Smooth muscle cell (in vitro differentiated cells): ENCODE results near the gene COMTD1. TPM values are rescaled to one million over a fixed set of nuclear protein-coding genes. Genes with fewer than 3 reads are reported as not detected.

Experiments
- DNase-seq: peaks from one replicate; lab custom pipeline; 2025; ENCODE audit not compliant: unreplicated experiment; lab: John Stamatoyannopoulos, UW
- H2AFZ ChIP-seq: fragments of 200-600 bp; sonication (generic); 2 replicates; pipeline ENCODE4 v1.6.0; 2016; ENCODE audit warnings: antibody characterized with exemption, low read depth, mild to moderate bottlenecking
- H3F3A ChIP-seq: fragments of 200-600 bp; sonication (generic); 2 replicates; pipeline ENCODE4 v1.6.0; 2017; ENCODE audit warnings: antibody characterized with exemption, low read depth
- H3K27ac ChIP-seq: fragments of 200-600 bp; sonication (generic); 2 replicates; pipeline ENCODE4 v1.5.1; 2016; ENCODE audit warnings: low read depth, mild to moderate bottlenecking
- H3K27me3 ChIP-seq: fragments of 200-600 bp; sonication (generic); 2 replicates; pipeline ENCODE4 v1.6.1; 2016; ENCODE audit warnings: low read depth, mild to moderate bottlenecking
- H3K36me3 ChIP-seq: fragments of 200-600 bp; sonication (generic); 2 replicates; pipeline ENCODE4 v1.5.1; 2016; ENCODE audit warnings: low read depth
- H3K4me1 ChIP-seq: fragments of 200-600 bp; sonication (generic); 2 replicates; pipeline ENCODE4 v1.5.1; 2016; ENCODE audit warnings: low read depth
- H3K4me2 ChIP-seq: fragments of 200-600 bp; sonication (generic); 2 replicates; pipeline ENCODE4 v1.6.0; 2016; ENCODE audit warnings: mild to moderate bottlenecking
- H3K4me3 ChIP-seq: fragments of 200-600 bp; sonication (generic); 2 replicates; pipeline ENCODE4 v1.5.1; 2016; ENCODE audit warnings: mild to moderate bottlenecking
- H3K79me2 ChIP-seq: fragments of 200-600 bp; sonication (generic); 2 replicates; pipeline ENCODE4 v1.6.0; 2016; ENCODE audit warnings: low read depth, mild to moderate bottlenecking
- H3K9ac ChIP-seq: fragments of 200-600 bp; sonication (generic); 2 replicates; pipeline ENCODE4 v1.6.0; 2016; ENCODE audit warnings: low read depth
- H3K9me3 ChIP-seq: fragments of 200-600 bp; sonication (generic); replicated peaks from 2 replicates; pipeline ENCODE4 v1.5.1; 2016; ENCODE audit warnings: low read depth
- H4K20me1 ChIP-seq: fragments of 200-600 bp; sonication (generic); 2 replicates; pipeline ENCODE4 v1.6.0; 2016; ENCODE audit warnings: low read depth
- WGBS: methylation state at CpG from one replicate; pipeline ENCODE4 v1.1.7; 2016; ENCODE audit warnings: low lambda C conversion rate; 5-methylcytosine and 5-hydroxymethylcytosine counted together
- polyA plus RNA-seq: library from polyadenylated mRNA; unstranded; fragments of >200 nt; fragmentation: Nextera tagmentation; extraction: Ambion mirVana; gene quantifications from 2 replicates; pipeline ENCODE4 v1.2.1, GENCODE V29; 2016
- total RNA-seq: library from RNA; depleted of rRNA; stranded (reverse); fragments of >200 nt; gene quantifications from 2 replicates; pipeline ENCODE4 v1.2.3, GENCODE V29; 2014
- TF ChIP-seq, protein P1 (sequence below): fragments of 200-600 bp; sonication (generic); IDR thresholded peaks from 2 replicates; pipeline ENCODE4 v1.5.1; 2017; ENCODE audit warnings: borderline replicate concordance, mild to moderate bottlenecking, antibody characterized with exemption; ENCODE audit not compliant: insufficient read depth, poor library complexity, severe bottlenecking

COMTD1 gene
- total and polyA plus RNA-seq, 2 experiments from 2014 or later, result 8.4 to 18.7 TPM

DNA sequence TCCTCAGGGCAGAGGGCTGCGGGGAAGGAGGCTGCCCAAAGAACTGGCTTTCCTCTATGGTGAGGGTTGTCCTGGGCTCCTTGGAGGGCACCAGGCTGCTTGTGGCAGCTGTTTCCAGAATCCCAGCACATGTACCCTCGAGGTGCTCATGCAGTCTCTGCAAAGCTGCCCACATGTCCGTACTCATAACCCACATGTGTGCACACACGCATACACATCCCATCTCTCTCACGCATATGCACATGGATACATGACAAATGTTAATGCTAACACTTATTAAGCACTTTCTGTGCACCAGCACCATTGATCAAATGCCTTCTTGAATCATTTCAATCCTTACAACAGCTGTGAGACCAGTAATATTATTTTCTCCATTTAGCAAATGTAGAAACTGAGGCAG, 36.3 kb upstream of the COMTD1 start:
- Histone ChIP-seq H3K27ac (no peak overlapping the region), H3K79me2 (no peaks in the 10 kb centered on the region)
- TF ChIP-seq, protein P1, sequence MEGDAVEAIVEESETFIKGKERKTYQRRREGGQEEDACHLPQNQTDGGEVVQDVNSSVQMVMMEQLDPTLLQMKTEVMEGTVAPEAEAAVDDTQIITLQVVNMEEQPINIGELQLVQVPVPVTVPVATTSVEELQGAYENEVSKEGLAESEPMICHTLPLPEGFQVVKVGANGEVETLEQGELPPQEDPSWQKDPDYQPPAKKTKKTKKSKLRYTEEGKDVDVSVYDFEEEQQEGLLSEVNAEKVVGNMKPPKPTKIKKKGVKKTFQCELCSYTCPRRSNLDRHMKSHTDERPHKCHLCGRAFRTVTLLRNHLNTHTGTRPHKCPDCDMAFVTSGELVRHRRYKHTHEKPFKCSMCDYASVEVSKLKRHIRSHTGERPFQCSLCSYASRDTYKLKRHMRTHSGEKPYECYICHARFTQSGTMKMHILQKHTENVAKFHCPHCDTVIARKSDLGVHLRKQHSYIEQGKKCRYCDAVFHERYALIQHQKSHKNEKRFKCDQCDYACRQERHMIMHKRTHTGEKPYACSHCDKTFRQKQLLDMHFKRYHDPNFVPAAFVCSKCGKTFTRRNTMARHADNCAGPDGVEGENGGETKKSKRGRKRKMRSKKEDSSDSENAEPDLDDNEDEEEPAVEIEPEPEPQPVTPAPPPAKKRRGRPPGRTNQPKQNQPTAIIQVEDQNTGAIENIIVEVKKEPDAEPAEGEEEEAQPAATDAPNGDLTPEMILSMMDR, result no peak

DNA sequence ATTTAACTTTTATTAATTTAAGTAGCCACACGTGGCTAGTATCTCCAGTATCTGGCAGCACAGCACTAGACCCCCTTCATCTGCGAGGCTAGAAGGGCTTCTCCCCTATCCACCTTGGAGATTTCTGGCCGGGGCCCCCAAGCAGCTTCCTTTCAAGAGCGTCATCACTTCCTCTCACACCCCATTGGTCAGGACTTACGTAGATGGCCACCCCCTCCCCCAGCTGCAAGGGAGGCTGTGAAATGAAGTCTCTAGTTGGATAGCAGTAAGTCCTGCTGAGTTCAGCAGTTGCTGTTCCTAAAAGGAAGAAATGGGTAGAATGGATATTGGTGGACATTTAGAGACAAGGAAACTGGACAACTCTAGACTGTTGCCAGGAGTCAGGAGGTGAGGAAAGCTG, 33.8 kb upstream of the COMTD1 start:
- Histone ChIP-seq H3K4me1 (no peaks in the 10 kb centered on the region), H3K36me3 (no peaks in the 10 kb centered on the region), H3K9me3 (no peaks in the 10 kb centered on the region), H4K20me1 (no peaks in the 10 kb centered on the region), H3K27me3 (no peaks in the 10 kb centered on the region), H3K27ac (no peak overlapping the region), H2AFZ (no peak overlapping the region), H3K4me2 (no peak overlapping the region), H3F3A (no peaks in the 10 kb centered on the region), H3K79me2 (no peaks in the 10 kb centered on the region), H3K9ac (no peak overlapping the region), H3K4me3 (no peak overlapping the region)
- no peak for DNase-seq
- WGBS, result 86% methylated on average over 5 of the region's 5 CpGs
- TF ChIP-seq, protein P1, result no peak

More for the DNA sequence above, 36.3 kb upstream of the COMTD1 start:
- Histone ChIP-seq H2AFZ (no peak overlapping the region), H4K20me1 (no peaks in the 10 kb centered on the region), H3K9ac (no peak overlapping the region), H3K27me3 (no peaks in the 10 kb centered on the region), H3K4me3 (no peak overlapping the region), H3K4me2 (no peak overlapping the region), H3K36me3 (no peaks in the 10 kb centered on the region), H3K4me1 (no peaks in the 10 kb centered on the region), H3F3A (no peaks in the 10 kb centered on the region), H3K9me3 (no peaks in the 10 kb centered on the region)
- over 99% methylated on average over 5 of the region's 5 CpGs for WGBS
- no peak for DNase-seq

DNA sequence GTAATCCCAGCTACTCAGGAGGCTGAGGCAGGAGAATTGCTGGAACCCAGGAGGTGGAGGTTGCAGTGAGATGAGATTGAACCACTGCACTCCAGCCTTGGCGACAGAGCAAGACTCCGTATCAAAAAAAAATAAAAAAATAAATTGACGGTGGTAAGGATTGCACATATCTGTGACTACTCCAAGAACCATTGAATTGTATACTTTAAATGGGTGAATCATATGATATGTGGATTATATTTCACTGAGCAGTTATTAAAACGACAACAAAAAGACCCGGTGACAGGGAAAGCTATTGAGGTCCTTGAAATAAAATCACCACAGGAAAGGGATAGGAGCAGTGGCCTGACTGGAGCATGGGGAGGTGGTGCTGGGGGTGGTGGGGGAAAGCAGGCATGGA, 31.2 kb upstream of the COMTD1 start:
- H3K9me3 ChIP-seq, result no peaks in the 10 kb centered on the region
- TF ChIP-seq, protein P1, result no peak
- no peaks in the 10 kb centered on the region for H3K4me1 ChIP-seq
- no peak for DNase-seq
- no peak overlapping the region for H3K4me2 ChIP-seq
- H3K4me3 ChIP-seq, result no peak overlapping the region
- H3K9ac ChIP-seq, result no peak overlapping the region
- no peaks in the 10 kb centered on the region for H3K36me3 ChIP-seq
- H4K20me1 ChIP-seq, result no peaks in the 10 kb centered on the region
- H3K79me2 ChIP-seq, result no peaks in the 10 kb centered on the region
- H3K27me3 ChIP-seq, result no peaks in the 10 kb centered on the region
- 78% methylated on average over 5 of the region's 5 CpGs for whole genome bisulfite sequencing
- no peaks in the 10 kb centered on the region for H3F3A ChIP-seq
- no peak overlapping the region for H2AFZ ChIP-seq
- no peak overlapping the region for H3K27ac ChIP-seq

DNA sequence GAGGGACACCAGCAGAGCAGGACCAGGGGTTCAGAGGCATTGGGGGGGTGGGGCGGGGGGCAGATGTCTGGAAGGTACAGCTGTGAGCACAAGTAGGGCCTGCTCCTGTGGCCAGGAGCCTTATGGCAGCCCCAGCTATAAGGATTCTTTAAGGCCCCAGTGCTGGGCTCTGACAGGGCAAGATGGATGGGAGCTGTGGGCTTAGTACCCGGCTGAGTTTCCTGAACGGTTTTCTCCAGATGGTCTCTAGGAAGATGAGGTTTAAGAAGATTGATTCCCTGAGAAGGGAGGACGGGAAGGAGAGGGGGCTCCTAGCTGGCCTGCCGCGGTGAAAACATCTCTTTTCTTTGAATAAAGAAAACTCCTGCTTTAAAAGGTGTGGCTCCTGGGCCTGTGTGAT, 30.1 kb upstream of the COMTD1 start:
- WGBS, result 81% methylated on average over 6 of the region's 6 CpGs
- Histone ChIP-seq H3K27ac (no peak overlapping the region), H3K9ac (no peak overlapping the region), H3K36me3 (no peaks in the 10 kb centered on the region), H2AFZ (no peak overlapping the region), H3K79me2 (no peaks in the 10 kb centered on the region), H3K4me2 (no peak overlapping the region), H4K20me1 (no peaks in the 10 kb centered on the region), H3K27me3 (no peaks in the 10 kb centered on the region), H3F3A (no peaks in the 10 kb centered on the region), H3K9me3 (no peaks in the 10 kb centered on the region), H3K4me1 (no peaks in the 10 kb centered on the region), H3K4me3 (no peak overlapping the region)
- TF ChIP-seq, protein P1, result no peak
- no peak for DNase-seq
